Nephron progenitor cell (in vitro differentiated cells): ENCODE results near the gene EML2.
A peak's percentile ranks its signal among the peaks of the same experiment; 100 is the strongest.
"Not testable (repeated sequence)": the region's sequence is repeated elsewhere in the genome, so short reads cannot be mapped to it uniquely, and the experiment has no call there.

Experiments
- DNase-seq: peaks from one replicate; pipeline ENCODE4 v3.0.0; 2021
- H3K27ac Mint-ChIP-seq: 2 replicates; pipeline ENCODE4 v1.8.0; 2021; ENCODE audit warnings: mild to moderate bottlenecking, moderate library complexity, mixed read lengths
- H3K27me3 Mint-ChIP-seq: 2 replicates; pipeline ENCODE4 v1.8.0; 2021; ENCODE audit warnings: mild to moderate bottlenecking, low read depth, mixed read lengths; ENCODE audit not compliant: poor library complexity
- H3K36me3 Mint-ChIP-seq: 2 replicates; pipeline ENCODE4 v1.8.0; 2021; ENCODE audit warnings: low read depth, mixed read lengths
- H3K4me1 Mint-ChIP-seq: 2 replicates; pipeline ENCODE4 v1.8.0; 2021; ENCODE audit warnings: mixed read lengths
- H3K4me3 Mint-ChIP-seq: 2 replicates; pipeline ENCODE4 v1.8.0; 2021; ENCODE audit warnings: mild to moderate bottlenecking, moderate library complexity, mixed read lengths
- H3K9me3 Mint-ChIP-seq: 2 replicates; pipeline ENCODE4 v1.8.0; 2021; ENCODE audit warnings: mild to moderate bottlenecking, moderate library complexity, mixed read lengths
- TF ChIP-seq, protein P1 (sequence below): fragments of 200-600 bp; sonication (generic); IDR thresholded peaks from 2 replicates; pipeline ENCODE4 v1.5.0; 2021; ENCODE audit warnings: antibody characterized with exemption

EML2 gene

DNA sequence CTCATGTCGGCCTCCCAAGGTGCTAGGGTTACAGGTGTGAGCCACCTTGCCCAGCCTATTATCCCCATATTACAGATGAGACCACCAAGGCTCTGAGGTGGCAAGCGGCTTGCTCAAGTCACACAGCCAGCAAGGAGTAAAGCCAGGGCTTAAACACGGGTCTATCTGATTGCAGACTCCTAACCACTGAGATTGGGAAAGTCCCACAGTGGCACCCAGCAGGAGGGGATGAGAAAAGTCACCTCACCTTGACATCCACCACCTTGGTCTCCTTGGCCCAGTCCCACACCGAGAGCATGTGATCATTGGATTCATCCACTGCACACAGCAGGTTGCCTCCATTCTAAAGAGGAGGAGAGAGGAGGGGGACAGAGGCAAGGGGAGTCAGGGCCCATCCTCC is 9.5 kb downstream of the EML2 start:
- no peak overlapping the region for H3K4me3 Mint-ChIP-seq
- peaks cover 11% of the 10 kb centered on the region for H3K36me3 Mint-ChIP-seq
- peaks cover 19% of the 10 kb centered on the region for H3K4me1 Mint-ChIP-seq
- TF ChIP-seq, protein P1, sequence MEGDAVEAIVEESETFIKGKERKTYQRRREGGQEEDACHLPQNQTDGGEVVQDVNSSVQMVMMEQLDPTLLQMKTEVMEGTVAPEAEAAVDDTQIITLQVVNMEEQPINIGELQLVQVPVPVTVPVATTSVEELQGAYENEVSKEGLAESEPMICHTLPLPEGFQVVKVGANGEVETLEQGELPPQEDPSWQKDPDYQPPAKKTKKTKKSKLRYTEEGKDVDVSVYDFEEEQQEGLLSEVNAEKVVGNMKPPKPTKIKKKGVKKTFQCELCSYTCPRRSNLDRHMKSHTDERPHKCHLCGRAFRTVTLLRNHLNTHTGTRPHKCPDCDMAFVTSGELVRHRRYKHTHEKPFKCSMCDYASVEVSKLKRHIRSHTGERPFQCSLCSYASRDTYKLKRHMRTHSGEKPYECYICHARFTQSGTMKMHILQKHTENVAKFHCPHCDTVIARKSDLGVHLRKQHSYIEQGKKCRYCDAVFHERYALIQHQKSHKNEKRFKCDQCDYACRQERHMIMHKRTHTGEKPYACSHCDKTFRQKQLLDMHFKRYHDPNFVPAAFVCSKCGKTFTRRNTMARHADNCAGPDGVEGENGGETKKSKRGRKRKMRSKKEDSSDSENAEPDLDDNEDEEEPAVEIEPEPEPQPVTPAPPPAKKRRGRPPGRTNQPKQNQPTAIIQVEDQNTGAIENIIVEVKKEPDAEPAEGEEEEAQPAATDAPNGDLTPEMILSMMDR, result no peak
- peaks cover 3% of the 10 kb centered on the region for H3K27me3 Mint-ChIP-seq
- DNase-seq, result no peak
- no peaks in the 10 kb centered on the region for H3K9me3 Mint-ChIP-seq
- H3K27ac Mint-ChIP-seq, result no peak overlapping the region

DNA sequence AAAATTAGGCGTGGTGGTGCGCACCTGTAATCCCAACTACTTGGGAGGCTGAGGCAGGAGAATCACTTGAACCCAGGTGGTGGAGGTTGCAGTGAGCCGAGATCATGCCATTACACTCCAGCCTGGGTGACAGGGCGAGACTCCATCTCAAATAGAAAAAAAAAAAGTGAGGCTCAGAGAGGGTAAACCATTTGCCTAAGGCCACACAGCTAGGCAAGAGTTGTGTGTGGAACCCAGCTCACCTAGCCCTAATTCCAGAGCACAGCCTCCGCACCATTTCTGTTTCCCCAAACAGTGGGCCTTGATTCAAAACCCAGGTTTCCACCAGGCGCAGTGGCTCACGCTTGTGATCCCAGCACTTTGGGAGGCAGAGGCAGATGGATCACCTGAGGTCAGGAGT is 11.0 kb downstream of the EML2 start:
- not testable (repeated sequence) for H3K9me3 Mint-ChIP-seq, H3K27ac Mint-ChIP-seq, H3K4me3 Mint-ChIP-seq, H3K27me3 Mint-ChIP-seq, DNase-seq
- Mint-ChIP-seq H3K36me3 (peaks cover 19% of the 10 kb centered on the region), H3K4me1 (peaks cover 27% of the 10 kb centered on the region)

DNA sequence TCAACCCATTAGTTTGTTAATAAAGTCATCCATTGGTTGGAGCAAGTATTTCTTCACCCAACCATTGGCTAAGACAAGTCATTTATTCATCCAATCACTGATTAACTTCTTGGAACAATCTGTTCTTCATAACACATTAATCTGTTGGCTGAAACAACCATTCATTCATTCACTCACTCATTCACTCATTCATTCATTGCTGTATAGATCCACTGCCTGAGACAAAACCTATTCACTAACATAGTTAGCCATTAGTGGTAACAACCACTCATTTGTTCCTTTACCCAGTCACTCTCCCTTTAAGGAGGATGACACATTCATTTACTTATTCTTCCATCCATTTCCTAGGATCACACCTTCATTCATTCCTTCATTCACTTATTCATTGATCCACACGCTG is 15.2 kb downstream of the EML2 start:
- Mint-ChIP-seq H3K27ac (no peak overlapping the region), H3K9me3 (no peaks in the 10 kb centered on the region), H3K4me1 (peaks cover 35% of the 10 kb centered on the region), H3K36me3 (peaks cover 31% of the 10 kb centered on the region), H3K27me3 (peaks cover 7% of the 10 kb centered on the region), H3K4me3 (no peak overlapping the region)
- DNase-seq, result no peak
- TF ChIP-seq, protein P1, result no peak

DNA sequence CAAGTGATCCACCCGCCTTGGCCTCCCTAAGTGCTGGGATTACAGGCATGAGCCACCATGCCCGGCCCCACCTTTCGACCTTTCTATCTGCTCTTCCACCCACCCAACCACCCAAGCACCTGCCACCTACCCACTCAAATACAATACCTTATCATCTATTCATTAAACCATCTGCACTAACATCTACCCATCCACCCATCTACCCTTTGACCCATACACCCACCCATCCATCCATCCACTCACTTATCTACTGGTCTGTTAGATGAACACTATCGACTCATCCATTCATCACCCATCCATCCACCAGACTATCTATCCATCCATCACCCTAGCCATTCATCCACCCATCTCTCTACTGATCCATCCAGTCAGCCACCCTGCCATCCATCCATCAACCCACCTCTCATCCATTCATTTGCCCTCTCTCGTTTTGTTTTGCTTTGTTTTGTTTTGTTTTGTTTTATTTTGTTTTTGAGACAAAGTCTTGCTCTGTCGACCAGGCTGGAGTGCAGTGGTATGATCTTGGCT is 17.2 kb downstream of the EML2 start:
- Mint-ChIP-seq H3K9me3 (no peaks in the 10 kb centered on the region), H3K27me3 (peaks cover 4% of the 10 kb centered on the region), H3K27ac (no peak overlapping the region), H3K4me3 (no peak overlapping the region), H3K36me3 (peaks cover 26% of the 10 kb centered on the region), H3K4me1 (peaks cover 35% of the 10 kb centered on the region)
- no peak for DNase-seq
- TF ChIP-seq, protein P1, result no peak

DNA sequence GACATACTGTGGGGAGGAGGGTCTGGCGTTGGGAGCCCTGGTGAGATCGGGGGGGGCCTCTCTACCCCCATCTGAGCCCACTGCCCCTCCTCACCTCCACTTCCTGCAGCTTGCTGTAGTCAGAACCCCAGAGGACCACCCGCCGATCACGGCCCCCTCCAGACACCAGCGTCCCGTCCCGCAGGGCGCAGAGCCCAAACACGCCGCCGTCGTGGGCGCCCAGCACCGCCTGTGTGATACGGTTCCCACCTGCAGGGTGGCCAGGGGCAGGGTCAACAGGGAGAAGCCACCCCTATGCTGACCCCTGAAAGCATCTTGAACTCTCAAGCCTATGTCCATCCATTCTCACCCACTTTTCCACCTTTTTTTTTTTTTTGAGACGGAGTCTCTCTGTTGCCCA is 17.8 kb downstream of the EML2 start:
- peaks cover 26% of the 10 kb centered on the region for H3K36me3 Mint-ChIP-seq
- TF ChIP-seq, protein P1, result no peak
- H3K27me3 Mint-ChIP-seq, result peaks cover 4% of the 10 kb centered on the region

DNA sequence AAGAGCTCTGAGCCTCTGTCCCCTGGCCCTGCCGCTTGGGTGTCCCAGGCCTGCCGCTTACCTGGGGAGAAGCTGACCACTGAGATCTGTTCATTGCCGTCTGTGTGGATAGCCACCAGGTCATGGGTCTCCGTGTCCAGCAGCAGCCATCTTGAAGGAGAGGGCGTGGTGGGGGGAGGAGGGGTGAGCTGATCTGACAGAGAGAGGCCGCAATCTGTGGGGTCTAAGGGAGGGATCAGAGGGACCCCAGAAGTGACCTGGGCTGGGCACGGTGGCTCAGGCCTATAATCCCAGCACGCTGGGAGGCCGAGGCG is 22.5 kb downstream of the EML2 start:
- Mint-ChIP-seq H3K9me3 (no peaks in the 10 kb centered on the region), H3K27ac (peak overlapping the region; percentile 77), H3K4me1 (peaks cover 38% of the 10 kb centered on the region), H3K27me3 (peaks cover 12% of the 10 kb centered on the region), H3K36me3 (peaks cover 23% of the 10 kb centered on the region), H3K4me3 (peak overlapping the region; percentile 86)
- no peak for DNase-seq
- TF ChIP-seq, protein P1, result no peak

More for the DNA sequence above, 17.8 kb downstream of the EML2 start:
- DNase-seq, result no peak
- H3K4me3 Mint-ChIP-seq, result no peak overlapping the region
- H3K9me3 Mint-ChIP-seq, result no peaks in the 10 kb centered on the region
- H3K4me1 Mint-ChIP-seq, result peaks cover 40% of the 10 kb centered on the region
- no peak overlapping the region for H3K27ac Mint-ChIP-seq
